Keratinocyte (primary cell): ENCODE results near the gene KCNMA1. TPM values are rescaled to one million over a fixed set of nuclear protein-coding genes. Genes with fewer than 3 reads are reported as not detected.

Experiments used
- DNase-seq: peaks from one replicate; pipeline ENCODE4 v3.0.0-alpha.2; 2011; ENCODE audit warnings: low read depth, missing footprints, low spot score
- FAIRE-seq: peaks from 2 replicates; lab custom pipeline; 2011; peaks lifted over from hg19 to GRCh38; lab: Jason Lieb, UNC
- H2AFZ ChIP-seq: 2 replicates; pipeline ENCODE4 v1.6.0; 2012; ENCODE audit warnings: low read length, control low read depth, inconsistent platforms; ENCODE audit not compliant: control insufficient read depth
- H3K27ac ChIP-seq: 2 replicates; pipeline ENCODE4 v1.5.1; 2011; ENCODE audit warnings: low read length; ENCODE audit not compliant: control insufficient read depth, insufficient read depth
- H3K27me3 ChIP-seq: 3 replicates; pipeline ENCODE4 v1.6.0; 2011; ENCODE audit warnings: low read length; ENCODE audit not compliant: control insufficient read depth, insufficient read depth; ENCODE audit errors: extremely low read depth
- H3K36me3 ChIP-seq, 2 experiments: 2 replicates in 1 of 2; 3 replicates in 1 of 2; pipeline ENCODE4 v1.5.1; 2011; ENCODE audit warnings: low read length in 2 of 2, mild to moderate bottlenecking in 1 of 2; ENCODE audit not compliant: control insufficient read depth in 2 of 2, insufficient read depth in 2 of 2; ENCODE audit errors: extremely low read depth in 1 of 2
- H3K4me1 ChIP-seq: 3 replicates; pipeline ENCODE4 v1.5.1; 2011; ENCODE audit warnings: low read length; ENCODE audit not compliant: control insufficient read depth, insufficient read depth; ENCODE audit errors: extremely low read depth
- H3K4me2 ChIP-seq: 3 replicates; pipeline ENCODE4 v1.6.0; 2011; ENCODE audit warnings: low read depth, low read length; ENCODE audit not compliant: control insufficient read depth, insufficient read depth; ENCODE audit errors: extremely low read depth
- H3K4me3 ChIP-seq, 3 experiments: fragments of 200-600 bp in 1 of 3; sonication (generic) in 1 of 3; 2 replicates in 2 of 3; 3 replicates in 1 of 3; pipeline ENCODE4 v1.5.1; 2011 to 2016; ENCODE audit warnings: low read length in 3 of 3, mild to moderate bottlenecking in 3 of 3, control low read depth in 2 of 3, inconsistent platforms in 1 of 3, low read depth in 1 of 3, mixed read lengths in 1 of 3, mixed run types in 1 of 3, moderate library complexity in 1 of 3; ENCODE audit not compliant: control insufficient read depth in 2 of 3, insufficient read depth in 2 of 3; ENCODE audit errors: extremely low read depth in 1 of 3
- H3K79me2 ChIP-seq: 2 replicates; pipeline ENCODE4 v1.6.0; 2012; ENCODE audit warnings: low read length; ENCODE audit not compliant: control insufficient read depth, insufficient read depth
- H3K9ac ChIP-seq: 3 replicates; pipeline ENCODE4 v1.6.0; 2011; ENCODE audit warnings: low read length; ENCODE audit not compliant: control insufficient read depth, insufficient read depth; ENCODE audit errors: extremely low read depth
- H3K9me1 ChIP-seq: 3 replicates; pipeline ENCODE4 v1.6.0; 2011; ENCODE audit warnings: low read length; ENCODE audit not compliant: control insufficient read depth, insufficient read depth; ENCODE audit errors: extremely low read depth
- H3K9me3 ChIP-seq: 2 replicates; pipeline ENCODE4 v1.5.1; 2012; ENCODE audit warnings: low read depth, low read length; ENCODE audit not compliant: control insufficient read depth
- H4K20me1 ChIP-seq: 3 replicates; pipeline ENCODE4 v1.6.0; 2011; ENCODE audit warnings: low read length; ENCODE audit not compliant: control insufficient read depth, insufficient read depth; ENCODE audit errors: extremely low read depth
- EZH2 ChIP-seq: IDR thresholded peaks from one replicate; pipeline ENCODE4 v1.6.1; 2012; ENCODE audit warnings: inconsistent platforms, mild to moderate bottlenecking, low read length, moderate library complexity
- dilution Hi-C: fragments of 300-500 bp; cut with MboI; formaldehyde crosslinking; loops from one replicate; pipeline ENCODE4 v1.7.0; 2020; ENCODE audit warnings: low sequenced_read_pairs; ENCODE audit not compliant: extremely low pct_ligation_motif_present
- polyA plus RNA-seq, 5 experiments: library from polyadenylated mRNA; depleted of rRNA in 3 of 5; stranded (reverse) in 3 of 5; stranded (forward) in 1 of 5; unstranded in 1 of 5; fragments of >200 nt; gene quantifications; 1 replicate in 1 of 5; 2 replicates in 3 of 5; 3 replicates in 1 of 5; pipeline versions ENCODE4 v1.2.1 to v1.2.3, GENCODE V29; 2011 to 2012; ENCODE audit warnings: missing spikeins in 2 of 5, low read depth in 1 of 5, low replicate concordance in 1 of 5
- TF ChIP-seq, protein P1 (sequence below), 3 experiments: IDR thresholded peaks in 1 of 3; conservative IDR thresholded peaks in 1 of 3; optimal IDR thresholded peaks in 1 of 3; 2 replicates in 2 of 3; 3 replicates in 1 of 3; pipeline versions ENCODE3 to v1.5.1; 2011; ENCODE audit warnings: low read length in 3 of 3, mild to moderate bottlenecking in 3 of 3, moderate library complexity in 2 of 3, control low read depth in 1 of 3, inconsistent platforms in 1 of 3; ENCODE audit not compliant: insufficient read depth in 2 of 3; ENCODE audit errors: extremely low read depth in 1 of 3

The KCNMA1 gene
- polyA plus RNA-seq, 1 donor (not counting 4 experiments of a cell fraction or from before 2014, with no cell fraction given) = 6.3 TPM

GRCh38 chr10:76840802-76841201 is 796.8 kb downstream of the KCNMA1 start:
- Histone ChIP-seq H2AFZ (no peak overlapping the region), H4K20me1 (no peaks in the 10 kb centered on the region), H3K27ac (no peak overlapping the region), H3K79me2 (no peaks in the 10 kb centered on the region), H3K9me1 (no peaks in the 10 kb centered on the region), H3K4me3 (no peak overlapping the region), H3K36me3 (no peaks in the 10 kb centered on the region), H3K9me3 (no peaks in the 10 kb centered on the region), H3K4me2 (no peak overlapping the region), H3K9ac (no peak overlapping the region), H3K27me3 (no peaks in the 10 kb centered on the region), H3K4me1 (no peaks in the 10 kb centered on the region)
- DNase-seq = no peak
- no peak for FAIRE-seq
- dilution Hi-C loops = no loop called here
- no peak for TF ChIP-seq EZH2
- TF ChIP-seq, protein P1, sequence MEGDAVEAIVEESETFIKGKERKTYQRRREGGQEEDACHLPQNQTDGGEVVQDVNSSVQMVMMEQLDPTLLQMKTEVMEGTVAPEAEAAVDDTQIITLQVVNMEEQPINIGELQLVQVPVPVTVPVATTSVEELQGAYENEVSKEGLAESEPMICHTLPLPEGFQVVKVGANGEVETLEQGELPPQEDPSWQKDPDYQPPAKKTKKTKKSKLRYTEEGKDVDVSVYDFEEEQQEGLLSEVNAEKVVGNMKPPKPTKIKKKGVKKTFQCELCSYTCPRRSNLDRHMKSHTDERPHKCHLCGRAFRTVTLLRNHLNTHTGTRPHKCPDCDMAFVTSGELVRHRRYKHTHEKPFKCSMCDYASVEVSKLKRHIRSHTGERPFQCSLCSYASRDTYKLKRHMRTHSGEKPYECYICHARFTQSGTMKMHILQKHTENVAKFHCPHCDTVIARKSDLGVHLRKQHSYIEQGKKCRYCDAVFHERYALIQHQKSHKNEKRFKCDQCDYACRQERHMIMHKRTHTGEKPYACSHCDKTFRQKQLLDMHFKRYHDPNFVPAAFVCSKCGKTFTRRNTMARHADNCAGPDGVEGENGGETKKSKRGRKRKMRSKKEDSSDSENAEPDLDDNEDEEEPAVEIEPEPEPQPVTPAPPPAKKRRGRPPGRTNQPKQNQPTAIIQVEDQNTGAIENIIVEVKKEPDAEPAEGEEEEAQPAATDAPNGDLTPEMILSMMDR (optimal IDR thresholded peaks at IDR 0.05 in 1 of 3, IDR thresholded peaks at IDR 0.05 in 1 of 3, conservative IDR thresholded peaks at IDR 0.05 in 1 of 3; ENCODE audit: extremely low read depth in 1 of 3, insufficient read depth in 2 of 3, low read length in 3 of 3) = no peak

DNA sequence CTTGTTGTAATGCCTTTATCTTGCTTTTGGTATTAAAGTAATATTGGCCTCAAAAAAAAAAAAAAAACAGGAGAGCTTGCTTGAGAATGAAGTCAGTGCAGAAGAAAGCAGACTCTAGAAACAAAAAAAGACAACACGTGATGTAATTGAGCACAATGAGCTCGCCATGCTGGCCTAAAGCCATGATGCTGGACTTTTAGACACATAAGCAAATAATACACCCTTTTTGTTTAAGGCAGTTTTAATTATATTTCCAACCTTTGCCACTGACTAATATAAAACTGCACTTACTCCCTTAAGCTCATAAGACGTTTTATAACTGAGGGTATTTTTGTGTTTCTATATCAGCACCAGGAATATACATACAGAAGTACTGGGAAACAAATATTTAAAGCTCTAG is 798.3 kb downstream of the KCNMA1 start:
- no peak overlapping the region for H3K4me2 ChIP-seq
- no peaks in the 10 kb centered on the region for H3K9me3 ChIP-seq
- no peaks in the 10 kb centered on the region for H3K9me1 ChIP-seq
- no peak overlapping the region for H2AFZ ChIP-seq
- no peaks in the 10 kb centered on the region for H3K79me2 ChIP-seq
- H3K27ac ChIP-seq = no peak overlapping the region
- TF ChIP-seq, protein P1 (optimal IDR thresholded peaks at IDR 0.05 in 1 of 3, IDR thresholded peaks at IDR 0.05 in 1 of 3, conservative IDR thresholded peaks at IDR 0.05 in 1 of 3; ENCODE audit: extremely low read depth in 1 of 3, insufficient read depth in 2 of 3, low read length in 3 of 3) = no peak
- no peak for TF ChIP-seq EZH2
- FAIRE-seq (no peak), DNase-seq (no peak)
- H3K36me3 ChIP-seq = no peaks in the 10 kb centered on the region
- H3K4me1 ChIP-seq = no peaks in the 10 kb centered on the region
- no peak overlapping the region for H3K9ac ChIP-seq
- dilution Hi-C loops = no loop called here
- H3K4me3 ChIP-seq = no peak overlapping the region
- no peaks in the 10 kb centered on the region for H3K27me3 ChIP-seq
- H4K20me1 ChIP-seq = no peaks in the 10 kb centered on the region
